ENCODE measurements around the gene TBPL1. TPM values are rescaled to one million over a fixed set of nuclear protein-coding genes. Genes with fewer than 3 reads are reported as not detected.

The TBPL1 gene
- total RNA-seq, 4 donors from 2014 or later, result 4.8 to 10.0 (median 4.9) TPM; not detected in 1

- H3K27ac ChIP-seq, result no peak overlapping the region
- TF ChIP-seq EP300 (IDR thresholded peaks at IDR 0.05; ENCODE audit: low read depth), result no peak
- TF ChIP-seq POLR2A (IDR thresholded peaks at IDR 0.05), result no peak
- no peak for TF ChIP-seq CTCF (IDR thresholded peaks at IDR 0.05)
- TF ChIP-seq POLR2AphosphoS5 (IDR thresholded peaks at IDR 0.05), result no peak
- intact Hi-C loops (cut with DNase I; ENCODE audit: low total_unique reads) (loop anchor here (2.0 kb wide), 1 partner anchor 349 kb away; no protein-coding TSS in a partner anchor), in situ Hi-C loops (cut with MboI; ENCODE audit: low pct_ligation_motif_present in 1 of 4, low pct_unique_long_range_greater_than_20kb in 1 of 4, low sequenced_read_pairs in 3 of 4) (loop anchor here (5.0 to 25.0 kb wide), 4 partner anchors 340 to 730 kb away; no protein-coding TSS in a partner anchor)
- 86 to 89% methylated on average over 4 of the region's 4 CpGs for WGBS, 2 donors (ENCODE audit: low coverage in 1 of 2)
- H3K9me3 ChIP-seq, result no peaks in the 10 kb centered on the region
- H3K4me3 ChIP-seq, result no peak overlapping the region
- peaks cover 5% of the 10 kb centered on the region for H3K27me3 ChIP-seq
- no peaks in the 10 kb centered on the region for H3K36me3 ChIP-seq
- peaks cover 0 to 4% (median 0%) of the 10 kb centered on the region in 4 donors for H3K4me1 ChIP-seq
- DNase-seq, result no peak
Observed at GRCh38 chr6:133917781-133918180, 35.2 kb upstream of the TBPL1 start.

GRCh38 chr6:133918208-133918930 is 34.7 kb upstream of the TBPL1 start:
- DNase-seq, result no peak
- in situ Hi-C loops (cut with MboI; ENCODE audit: low pct_ligation_motif_present in 1 of 4, low pct_unique_long_range_greater_than_20kb in 1 of 4, low sequenced_read_pairs in 3 of 4) (loop anchor here (5.0 to 25.0 kb wide), 4 partner anchors 341 to 731 kb away; no protein-coding TSS in a partner anchor), intact Hi-C loops (cut with DNase I; ENCODE audit: low total_unique reads) (no loop called here)
- H3K9me3 ChIP-seq, result no peaks in the 10 kb centered on the region
- H3K27me3 ChIP-seq, result peaks cover 3% of the 10 kb centered on the region
- H3K4me3 ChIP-seq, result no peak overlapping the region
- no peak overlapping the region for H3K27ac ChIP-seq
- WGBS, 2 donors (ENCODE audit: low coverage in 1 of 2), result 69% methylated on average over 2 of the region's 2 CpGs; no CpG with 5 or more reads in 1 of the 2 donors
- H3K4me1 ChIP-seq, result peaks cover 0 to 4% (median 0%) of the 10 kb centered on the region in 4 donors
- H3K36me3 ChIP-seq, result no peaks in the 10 kb centered on the region
- no peak for TF ChIP-seq CTCF (IDR thresholded peaks at IDR 0.05)
- no peak for TF ChIP-seq POLR2A (IDR thresholded peaks at IDR 0.05)
- TF ChIP-seq EP300 (IDR thresholded peaks at IDR 0.05; ENCODE audit: low read depth), result no peak
- TF ChIP-seq POLR2AphosphoS5 (IDR thresholded peaks at IDR 0.05), result no peak

DNA sequence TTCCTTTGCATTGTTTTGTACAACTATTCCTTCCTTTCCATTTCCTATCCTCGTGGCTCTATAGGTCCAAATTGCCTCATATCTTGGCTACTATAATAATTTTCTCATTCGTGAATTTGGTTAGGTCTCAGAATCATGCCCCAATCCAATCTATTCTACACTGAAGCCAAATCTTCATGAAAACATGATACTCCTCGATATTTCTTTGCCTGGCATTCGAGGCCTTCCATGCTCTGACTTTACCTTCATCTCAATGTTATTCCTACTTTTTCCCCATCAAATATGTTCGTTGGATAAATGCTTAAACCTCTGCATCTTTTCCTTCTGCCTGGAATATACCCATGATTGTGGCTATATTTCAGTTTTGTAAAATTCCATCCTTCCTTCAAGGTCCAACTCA is 33.7 kb upstream of the TBPL1 start:
- no peaks in the 10 kb centered on the region for H3K9me3 ChIP-seq
- no peaks in the 10 kb centered on the region for H3K36me3 ChIP-seq
- H3K27ac ChIP-seq, result no peak overlapping the region
- no peak for TF ChIP-seq POLR2AphosphoS5 (IDR thresholded peaks at IDR 0.05)
- no peak for TF ChIP-seq EP300 (IDR thresholded peaks at IDR 0.05; ENCODE audit: low read depth)
- no peak for TF ChIP-seq CTCF (IDR thresholded peaks at IDR 0.05)
- no peak for DNase-seq
- WGBS, 2 donors (ENCODE audit: low coverage in 1 of 2), result 78 to 86% methylated on average over 5 of the region's 5 CpGs
- H3K4me1 ChIP-seq, result peaks cover 0 to 4% (median 0%) of the 10 kb centered on the region in 4 donors
- no peak overlapping the region for H3K4me3 ChIP-seq
- no peaks in the 10 kb centered on the region for H3K27me3 ChIP-seq
- intact Hi-C loops (cut with DNase I; ENCODE audit: low total_unique reads) (no loop called here), in situ Hi-C loops (cut with MboI; ENCODE audit: low pct_ligation_motif_present in 1 of 4, low pct_unique_long_range_greater_than_20kb in 1 of 4, low sequenced_read_pairs in 3 of 4) (loop anchor here (5.0 to 25.0 kb wide), 4 partner anchors 342 to 732 kb away; no protein-coding TSS in a partner anchor)

GRCh38 chr6:133921249-133921859 is 31.7 kb upstream of the TBPL1 start:
- H3K9me3 ChIP-seq, result no peaks in the 10 kb centered on the region
- no peaks in the 10 kb centered on the region for H3K36me3 ChIP-seq
- intact Hi-C loops (cut with DNase I; ENCODE audit: low total_unique reads), result loop anchor here (5.0 to 10.0 kb wide), 2 partner anchors 143 to 176 kb away; no protein-coding TSS in a partner anchor
- peak overlapping the region in 1 of 4 donors; percentile 25 for H3K4me3 ChIP-seq
- in situ Hi-C loops (cut with MboI; ENCODE audit: low pct_ligation_motif_present in 1 of 4, low pct_unique_long_range_greater_than_20kb in 1 of 4, low sequenced_read_pairs in 3 of 4), result loop anchor here in 3 of 4 donors (5.0 to 25.0 kb wide), 5 partner anchors 143 to 734 kb away; no protein-coding TSS in a partner anchor
- H3K27ac ChIP-seq, result no peak overlapping the region
- WGBS, 2 donors (ENCODE audit: low coverage in 1 of 2), result 0 to 21% methylated on average over 1 to 6 of the region's 6 CpGs
- TF ChIP-seq POLR2A (IDR thresholded peaks at IDR 0.05) (no peak), CTCF (IDR thresholded peaks at IDR 0.05) (peak; percentile 60 to 86 (median 80)), POLR2AphosphoS5 (IDR thresholded peaks at IDR 0.05) (no peak)
- peak; percentile 85 for DNase-seq
- peaks cover 6% of the 10 kb centered on the region for H3K27me3 ChIP-seq
- H3K4me1 ChIP-seq, result peaks cover 0 to 4% (median 0%) of the 10 kb centered on the region in 4 donors

All from transverse colon (tissue), 4 donors.